K562 (cell line): ENCODE results near the gene CHTOP.

ENCODE experiments used
- BHLHE40 ChIP-seq: IDR thresholded peaks from 2 replicates; pipeline ENCODE4 v1.6.1; 2011; ENCODE audit warnings: low read length, improper control_type of control experiment
- IFI16 ChIP-seq: fragments of 250-450 bp; sonication (Bioruptor Pico); IDR thresholded peaks from 2 replicates; pipeline ENCODE4 v2.1.2; 2022; ENCODE audit warnings: mild to moderate bottlenecking, inconsistent platforms
- MTA3 ChIP-seq: fragments of 450-650 bp; formaldehyde crosslinking; IDR thresholded peaks from 2 replicates; pipeline ENCODE4 v1.6.1; 2017; ENCODE audit warnings: mild to moderate bottlenecking, borderline replicate concordance
- MYC ChIP-seq, 2 experiments: fragments of 250-450 bp in 1 of 2; sonication (Bioruptor Pico) in 1 of 2; IDR thresholded peaks; 2 replicates each; pipeline versions ENCODE4 v1.5.1 to v1.6.1; 2012 to 2021; ENCODE audit warnings: low read depth in 2 of 2, borderline replicate concordance in 1 of 2, improper control_type of control experiment in 1 of 2, low read length in 1 of 2, mild to moderate bottlenecking in 1 of 2, moderate library complexity in 1 of 2
- POLR2A ChIP-seq: fragments of 450-650 bp; conservative IDR thresholded peaks from 2 replicates; pipeline ENCODE4 v1.6.1; 2016
- RCOR1 ChIP-seq, 2 experiments: IDR thresholded peaks; 2 replicates each; pipeline ENCODE4 v1.6.1; 2012; ENCODE audit warnings: low read depth in 2 of 2, low read length in 2 of 2, borderline replicate concordance in 1 of 2, improper control_type of control experiment in 1 of 2
- RFX5 ChIP-seq: IDR thresholded peaks from 2 replicates; pipeline ENCODE4 v1.6.1; 2011; ENCODE audit warnings: low read depth, mild to moderate bottlenecking, improper control_type of control experiment, low read length
- SMARCA5 ChIP-seq: fragments of 450-650 bp; IDR thresholded peaks from 2 replicates; pipeline ENCODE4 v1.6.1; 2016
- TEAD4 ChIP-seq, 2 experiments: sonication (generic) in 1 of 2; formaldehyde crosslinking in 1 of 2; IDR thresholded peaks; 2 replicates each; pipeline versions ENCODE4 v1.6.1 to v1.8.0; 2012 to 2022; ENCODE audit warnings: borderline replicate concordance in 1 of 2, inconsistent platforms in 1 of 2, low read length in 1 of 2, mild to moderate bottlenecking in 1 of 2, missing genetic modification reagents in 1 of 2
- ZNF197 ChIP-seq: fragments of 200-800 bp; sonication (Bioruptor generic); IDR thresholded peaks from 2 replicates; pipeline ENCODE4 v1.6.1; 2016; ENCODE audit warnings: low read depth, missing genetic modification characterization, missing compliant biosample characterization
- ZNF311 ChIP-seq: fragments of 250-450 bp; sonication (Bioruptor Pico); IDR thresholded peaks from 2 replicates; pipeline ENCODE4 v1.4.0; 2020; ENCODE audit warnings: mild to moderate bottlenecking, moderate library complexity
- TF ChIP-seq, protein P1 (sequence below): fragments of 250-450 bp; sonication (Bioruptor Pico); IDR thresholded peaks from 2 replicates; pipeline ENCODE4 v1.5.0; 2022; ENCODE audit warnings: mild to moderate bottlenecking
- TF ChIP-seq, protein P2 (sequence below), 2 experiments: fragments of 450-650 bp; formaldehyde crosslinking in 1 of 2; IDR thresholded peaks; 2 replicates each; pipeline versions ENCODE4 v1.4.0 to v1.6.1; 2014 to 2020; ENCODE audit warnings: mild to moderate bottlenecking in 2 of 2, borderline replicate concordance in 1 of 2, low read depth in 1 of 2
- TF ChIP-seq, protein P3 (sequence below): fragments of 200-400 bp; formaldehyde crosslinking; IDR thresholded peaks from 2 replicates; pipeline ENCODE4 v1.6.1; 2017; ENCODE audit warnings: mild to moderate bottlenecking, low read depth, low read length, moderate library complexity

DNA sequence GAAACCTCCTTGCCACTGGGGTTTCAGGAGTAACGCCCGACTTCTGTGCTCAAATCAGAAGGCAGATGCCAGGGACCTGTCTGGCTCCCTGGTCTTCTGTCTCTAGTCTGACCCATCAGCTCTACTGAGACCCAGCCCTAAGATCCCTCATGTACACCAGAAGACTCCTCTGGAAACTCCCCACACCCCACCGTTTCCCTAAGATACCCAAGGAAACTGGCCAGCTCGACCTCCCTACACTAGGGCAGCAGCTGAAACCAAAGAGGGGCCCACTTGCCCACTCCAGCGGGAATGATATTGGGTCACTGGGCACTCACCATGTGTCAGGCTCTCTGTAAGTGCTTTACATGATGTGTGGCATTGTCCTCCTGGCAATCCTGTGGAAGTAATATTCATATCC, 20.5 kb upstream of the CHTOP start:
- TF ChIP-seq MYC (IDR thresholded peaks at IDR 0.05; ENCODE audit: low read depth, low read length) (no peak), MYC (CRISPR knock-in tag; IDR thresholded peaks at IDR 0.05; ENCODE audit: borderline replicate concordance, low read depth) (no peak), ZNF197 (CRISPR knock-in tag) (no peak), BHLHE40 (no peak), TEAD4 (IDR thresholded peaks at IDR 0.05; ENCODE audit: low read length) (no peak), TEAD4 (CRISPR knock-in tag; IDR thresholded peaks at IDR 0.05; ENCODE audit: borderline replicate concordance) (no peak), ZNF311 (CRISPR knock-in tag) (no peak), RCOR1 (IDR thresholded peaks at IDR 0.05; ENCODE audit: borderline replicate concordance in 1 of 2, low read depth in 2 of 2, low read length in 2 of 2) (no peak), IFI16 (no peak), MTA3 (no peak), RFX5 (no peak), SMARCA5 (no peak), POLR2A (no peak)
- TF ChIP-seq, protein P1, sequence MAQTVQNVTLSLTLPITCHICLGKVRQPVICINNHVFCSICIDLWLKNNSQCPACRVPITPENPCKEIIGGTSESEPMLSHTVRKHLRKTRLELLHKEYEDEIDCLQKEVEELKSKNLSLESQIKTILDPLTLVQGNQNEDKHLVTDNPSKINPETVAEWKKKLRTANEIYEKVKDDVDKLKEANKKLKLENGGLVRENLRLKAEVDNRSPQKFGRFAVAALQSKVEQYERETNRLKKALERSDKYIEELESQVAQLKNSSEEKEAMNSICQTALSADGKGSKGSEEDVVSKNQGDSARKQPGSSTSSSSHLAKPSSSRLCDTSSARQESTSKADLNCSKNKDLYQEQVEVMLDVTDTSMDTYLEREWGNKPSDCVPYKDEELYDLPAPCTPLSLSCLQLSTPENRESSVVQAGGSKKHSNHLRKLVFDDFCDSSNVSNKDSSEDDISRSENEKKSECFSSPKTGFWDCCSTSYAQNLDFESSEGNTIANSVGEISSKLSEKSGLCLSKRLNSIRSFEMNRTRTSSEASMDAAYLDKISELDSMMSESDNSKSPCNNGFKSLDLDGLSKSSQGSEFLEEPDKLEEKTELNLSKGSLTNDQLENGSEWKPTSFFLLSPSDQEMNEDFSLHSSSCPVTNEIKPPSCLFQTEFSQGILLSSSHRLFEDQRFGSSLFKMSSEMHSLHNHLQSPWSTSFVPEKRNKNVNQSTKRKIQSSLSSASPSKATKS (CRISPR knock-in tag): no peak
- TF ChIP-seq, protein P2, sequence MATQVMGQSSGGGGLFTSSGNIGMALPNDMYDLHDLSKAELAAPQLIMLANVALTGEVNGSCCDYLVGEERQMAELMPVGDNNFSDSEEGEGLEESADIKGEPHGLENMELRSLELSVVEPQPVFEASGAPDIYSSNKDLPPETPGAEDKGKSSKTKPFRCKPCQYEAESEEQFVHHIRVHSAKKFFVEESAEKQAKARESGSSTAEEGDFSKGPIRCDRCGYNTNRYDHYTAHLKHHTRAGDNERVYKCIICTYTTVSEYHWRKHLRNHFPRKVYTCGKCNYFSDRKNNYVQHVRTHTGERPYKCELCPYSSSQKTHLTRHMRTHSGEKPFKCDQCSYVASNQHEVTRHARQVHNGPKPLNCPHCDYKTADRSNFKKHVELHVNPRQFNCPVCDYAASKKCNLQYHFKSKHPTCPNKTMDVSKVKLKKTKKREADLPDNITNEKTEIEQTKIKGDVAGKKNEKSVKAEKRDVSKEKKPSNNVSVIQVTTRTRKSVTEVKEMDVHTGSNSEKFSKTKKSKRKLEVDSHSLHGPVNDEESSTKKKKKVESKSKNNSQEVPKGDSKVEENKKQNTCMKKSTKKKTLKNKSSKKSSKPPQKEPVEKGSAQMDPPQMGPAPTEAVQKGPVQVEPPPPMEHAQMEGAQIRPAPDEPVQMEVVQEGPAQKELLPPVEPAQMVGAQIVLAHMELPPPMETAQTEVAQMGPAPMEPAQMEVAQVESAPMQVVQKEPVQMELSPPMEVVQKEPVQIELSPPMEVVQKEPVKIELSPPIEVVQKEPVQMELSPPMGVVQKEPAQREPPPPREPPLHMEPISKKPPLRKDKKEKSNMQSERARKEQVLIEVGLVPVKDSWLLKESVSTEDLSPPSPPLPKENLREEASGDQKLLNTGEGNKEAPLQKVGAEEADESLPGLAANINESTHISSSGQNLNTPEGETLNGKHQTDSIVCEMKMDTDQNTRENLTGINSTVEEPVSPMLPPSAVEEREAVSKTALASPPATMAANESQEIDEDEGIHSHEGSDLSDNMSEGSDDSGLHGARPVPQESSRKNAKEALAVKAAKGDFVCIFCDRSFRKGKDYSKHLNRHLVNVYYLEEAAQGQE (IDR thresholded peaks at IDR 0.05; ENCODE audit: borderline replicate concordance): no peak
- TF ChIP-seq, protein P2 (CRISPR knock-in tag; IDR thresholded peaks at IDR 0.05; ENCODE audit: low read depth): no peak
- TF ChIP-seq, protein P3, sequence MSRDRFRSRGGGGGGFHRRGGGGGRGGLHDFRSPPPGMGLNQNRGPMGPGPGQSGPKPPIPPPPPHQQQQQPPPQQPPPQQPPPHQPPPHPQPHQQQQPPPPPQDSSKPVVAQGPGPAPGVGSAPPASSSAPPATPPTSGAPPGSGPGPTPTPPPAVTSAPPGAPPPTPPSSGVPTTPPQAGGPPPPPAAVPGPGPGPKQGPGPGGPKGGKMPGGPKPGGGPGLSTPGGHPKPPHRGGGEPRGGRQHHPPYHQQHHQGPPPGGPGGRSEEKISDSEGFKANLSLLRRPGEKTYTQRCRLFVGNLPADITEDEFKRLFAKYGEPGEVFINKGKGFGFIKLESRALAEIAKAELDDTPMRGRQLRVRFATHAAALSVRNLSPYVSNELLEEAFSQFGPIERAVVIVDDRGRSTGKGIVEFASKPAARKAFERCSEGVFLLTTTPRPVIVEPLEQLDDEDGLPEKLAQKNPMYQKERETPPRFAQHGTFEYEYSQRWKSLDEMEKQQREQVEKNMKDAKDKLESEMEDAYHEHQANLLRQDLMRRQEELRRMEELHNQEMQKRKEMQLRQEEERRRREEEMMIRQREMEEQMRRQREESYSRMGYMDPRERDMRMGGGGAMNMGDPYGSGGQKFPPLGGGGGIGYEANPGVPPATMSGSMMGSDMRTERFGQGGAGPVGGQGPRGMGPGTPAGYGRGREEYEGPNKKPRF: no peak
